Activated naive CD8-positive, alpha-beta T cell treated with anti-CD3 and anti-CD28 coated beads, Interleukin-2, amount 50 U/mL, for 16 hours (primary cell): Measurements from ENCODE around the gene UNC13C.
"Not testable (repeated sequence)": the region's sequence is repeated elsewhere in the genome, so short reads cannot be mapped to it uniquely, and the experiment has no call there.

Source experiments
- DNase-seq: peaks from one replicate; pipeline ENCODE4 v3.0.0-alpha.2; 2020; ENCODE audit warnings: low read depth, low spot score

UNC13C gene

DNA sequence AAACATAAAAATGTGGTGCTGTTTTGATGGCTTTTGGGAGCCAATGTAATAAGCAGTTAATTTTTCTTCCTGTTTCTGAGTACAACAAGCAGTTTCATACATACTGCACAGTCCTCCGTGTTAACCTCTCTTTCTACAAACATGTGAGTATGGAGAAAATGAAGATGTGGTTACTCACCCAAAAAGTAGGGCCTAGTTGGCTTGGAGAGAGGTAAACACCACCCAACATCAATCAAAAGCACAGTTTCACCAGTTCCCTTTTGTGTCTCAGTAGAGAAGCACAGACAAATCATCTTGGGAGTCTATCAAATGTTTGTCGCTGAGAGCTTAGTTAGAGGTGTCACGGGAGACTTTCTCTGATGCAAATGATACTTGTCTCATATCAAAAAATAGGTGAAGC lies 320.2 kb downstream of the UNC13C start:
- no peak for DNase-seq

DNA sequence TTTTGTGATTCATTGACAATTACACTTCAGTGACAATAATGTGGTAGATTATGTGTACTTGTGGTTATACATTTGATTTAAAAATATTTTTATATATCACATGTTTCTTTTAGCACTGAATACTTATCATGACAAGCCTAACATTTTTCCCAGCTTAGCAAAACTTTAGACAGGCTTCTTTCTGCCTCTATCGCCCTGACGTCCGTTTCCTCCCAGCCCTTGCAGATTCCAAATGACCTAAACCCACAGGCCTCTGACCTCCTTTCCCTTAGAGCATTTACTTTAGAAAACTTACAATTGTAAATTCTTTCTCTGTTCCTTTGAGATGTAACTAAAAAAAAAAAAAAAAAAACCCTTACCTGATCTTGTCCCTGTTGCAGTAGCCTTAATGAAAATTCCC lies 326.1 kb downstream of the UNC13C start:
- DNase-seq, result no peak

DNA sequence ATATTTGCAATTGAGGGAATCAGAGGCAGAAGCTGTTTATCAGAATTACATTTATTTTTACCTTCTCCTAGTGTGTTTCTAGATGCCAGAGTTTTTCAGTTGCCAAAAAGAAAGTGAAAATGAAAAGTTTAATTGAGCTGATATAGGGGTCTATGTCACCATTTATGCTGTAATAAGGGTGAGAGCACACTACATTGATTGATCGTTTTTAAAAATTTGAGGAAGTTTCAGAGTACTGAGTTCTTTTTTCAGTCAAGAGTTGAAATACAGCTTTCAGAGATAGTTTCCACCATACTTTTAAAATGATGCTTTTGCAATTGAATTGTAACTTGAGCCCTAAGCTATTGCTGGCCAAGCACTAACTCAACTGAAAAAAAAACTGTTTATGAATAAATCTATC lies 326.9 kb downstream of the UNC13C start:
- DNase-seq, result no peak

DNA sequence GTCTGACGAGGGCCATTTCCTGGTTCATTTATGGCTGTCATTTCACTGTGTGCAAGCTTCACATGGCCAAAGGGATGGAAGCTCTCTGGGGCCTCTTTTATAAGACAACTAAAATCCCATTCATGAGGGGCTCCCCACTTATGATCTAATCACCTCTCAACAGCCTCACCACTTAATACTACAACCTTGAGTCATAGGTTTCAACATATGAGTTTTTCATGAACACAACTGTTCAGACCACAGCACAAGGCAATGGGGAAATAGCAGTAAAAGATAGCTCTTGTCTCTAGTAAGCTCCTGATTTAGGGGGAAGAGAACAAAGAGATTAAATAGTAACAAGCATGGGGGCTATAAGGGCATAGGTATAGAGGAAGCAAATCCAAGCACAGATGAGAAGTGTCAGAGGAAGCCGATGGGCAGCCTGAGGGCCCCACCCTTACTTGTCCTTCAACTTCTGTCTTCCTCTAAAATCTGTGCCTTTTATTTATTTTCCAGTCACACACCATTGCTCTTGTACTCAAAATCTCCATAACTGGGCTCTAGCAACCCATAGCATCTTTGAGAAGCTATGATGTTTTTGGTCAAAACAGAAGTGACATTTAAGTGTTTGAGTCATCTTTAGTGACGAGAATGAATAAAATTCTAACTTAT lies 329.1 kb downstream of the UNC13C start:
- DNase-seq, result no peak

DNA sequence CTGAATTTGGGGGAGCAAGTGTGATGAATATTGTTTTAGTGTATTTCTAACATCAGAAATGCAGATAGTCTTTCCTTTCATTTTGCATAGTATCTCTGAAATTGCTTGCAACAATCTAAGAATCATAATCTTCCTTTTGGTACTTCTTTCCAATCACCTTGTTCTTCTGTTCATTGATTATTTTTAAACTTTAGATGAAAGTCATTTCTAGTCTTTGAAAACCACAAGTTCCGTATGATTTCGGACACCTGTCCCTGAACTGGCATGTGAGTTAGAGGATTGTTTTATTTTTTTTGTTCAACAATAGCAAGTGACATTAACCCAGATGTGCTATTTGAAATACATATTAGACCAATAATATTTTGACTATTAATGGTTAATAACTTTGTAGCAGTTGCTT lies 329.7 kb downstream of the UNC13C start:
- DNase-seq, result no peak

DNA sequence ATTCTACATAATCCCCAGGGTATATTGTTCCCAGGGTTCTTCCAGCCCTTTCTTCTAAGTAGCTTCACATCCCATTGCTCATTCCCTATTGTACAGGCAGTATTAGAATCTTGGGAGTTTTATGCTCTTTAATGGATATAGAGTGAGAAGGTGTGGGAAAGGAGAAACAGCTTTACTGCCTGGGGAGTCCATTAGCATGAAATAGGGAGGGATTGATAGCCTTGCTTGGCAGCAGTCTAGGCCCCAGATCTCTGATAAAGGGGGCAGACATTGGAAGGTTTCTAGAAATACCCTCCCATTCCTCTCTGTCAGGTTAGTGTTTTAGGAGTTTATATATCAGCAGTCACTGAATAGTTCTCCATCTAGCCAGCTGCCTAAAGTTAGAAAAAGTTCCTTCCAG lies 334.3 kb downstream of the UNC13C start:
- no peak for DNase-seq

DNA sequence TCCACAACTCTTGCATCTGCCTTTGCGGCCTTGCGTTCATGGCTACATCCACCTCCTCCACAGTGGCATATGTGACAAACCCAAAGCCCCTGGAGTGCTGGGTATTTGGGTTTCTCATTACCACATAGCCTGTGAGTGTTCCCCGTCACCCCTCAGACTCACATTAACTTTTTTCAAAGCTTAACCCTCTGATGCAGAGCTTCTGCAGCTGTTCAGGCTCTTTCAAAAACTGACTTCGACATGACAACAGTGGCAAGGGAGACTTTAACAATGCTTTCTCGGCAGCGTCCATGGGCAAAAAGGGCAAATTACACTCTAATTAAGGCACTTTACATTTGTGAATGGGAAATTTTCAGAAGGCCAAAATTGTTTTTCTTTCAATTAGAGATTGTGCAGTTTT lies 343.2 kb downstream of the UNC13C start:
- no peak for DNase-seq

DNA sequence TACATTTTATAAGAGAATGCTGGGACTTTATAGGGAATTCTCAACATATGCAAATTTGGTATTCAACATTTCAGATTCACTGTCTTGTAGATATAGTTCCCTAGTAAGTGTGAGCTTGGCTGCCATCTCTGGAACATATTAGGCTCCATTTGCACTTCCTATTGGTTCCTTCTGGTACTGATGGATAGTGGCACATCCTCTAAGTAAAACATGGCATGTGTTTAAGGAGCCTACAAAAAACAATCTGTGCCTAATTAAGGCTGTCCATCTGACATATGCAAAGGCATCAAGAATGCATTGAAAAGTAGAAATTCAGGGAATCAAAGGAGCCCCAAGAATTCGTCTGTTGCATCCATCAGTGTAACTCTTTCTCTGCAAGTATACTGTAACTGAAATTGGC lies 344.1 kb downstream of the UNC13C start:
- no peak for DNase-seq

DNA sequence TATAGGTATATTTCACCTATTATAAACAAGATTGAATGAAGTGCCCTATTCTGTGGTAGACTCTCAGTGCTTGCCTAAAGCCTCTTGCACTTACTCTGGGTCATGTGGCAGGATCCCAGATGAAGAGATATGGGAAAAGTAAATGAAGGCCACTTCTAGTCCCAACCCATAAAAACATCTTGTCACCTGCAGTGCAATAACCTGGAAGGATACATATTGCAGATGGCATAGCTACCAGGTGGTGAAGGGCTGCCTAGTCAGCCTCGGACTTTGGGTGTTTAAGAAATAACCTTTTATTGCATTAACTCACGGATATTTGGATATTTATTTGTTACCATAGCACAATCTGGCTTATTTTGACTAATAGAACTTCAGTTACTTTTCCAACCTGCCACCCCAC lies 367.1 kb downstream of the UNC13C start:
- no peak for DNase-seq

DNA sequence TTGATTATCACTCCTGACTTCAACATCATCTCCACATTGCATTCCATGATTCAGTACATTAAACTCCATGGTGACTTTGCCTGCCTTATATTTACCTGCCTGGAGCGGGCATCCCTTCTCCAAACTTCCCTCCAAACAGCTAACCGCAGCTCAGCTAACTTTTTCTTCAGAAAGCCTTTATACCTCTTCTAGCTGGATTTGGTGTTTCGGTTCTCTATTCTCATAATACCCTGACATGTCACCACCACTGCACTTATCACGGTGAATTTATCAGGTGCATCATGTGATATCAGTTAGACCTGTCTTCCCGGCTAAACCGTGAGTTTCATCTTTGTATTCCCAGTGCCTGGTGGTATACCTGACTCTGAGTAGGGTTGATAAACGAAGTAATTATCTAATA lies 367.6 kb downstream of the UNC13C start:
- DNase-seq, result no peak

DNA sequence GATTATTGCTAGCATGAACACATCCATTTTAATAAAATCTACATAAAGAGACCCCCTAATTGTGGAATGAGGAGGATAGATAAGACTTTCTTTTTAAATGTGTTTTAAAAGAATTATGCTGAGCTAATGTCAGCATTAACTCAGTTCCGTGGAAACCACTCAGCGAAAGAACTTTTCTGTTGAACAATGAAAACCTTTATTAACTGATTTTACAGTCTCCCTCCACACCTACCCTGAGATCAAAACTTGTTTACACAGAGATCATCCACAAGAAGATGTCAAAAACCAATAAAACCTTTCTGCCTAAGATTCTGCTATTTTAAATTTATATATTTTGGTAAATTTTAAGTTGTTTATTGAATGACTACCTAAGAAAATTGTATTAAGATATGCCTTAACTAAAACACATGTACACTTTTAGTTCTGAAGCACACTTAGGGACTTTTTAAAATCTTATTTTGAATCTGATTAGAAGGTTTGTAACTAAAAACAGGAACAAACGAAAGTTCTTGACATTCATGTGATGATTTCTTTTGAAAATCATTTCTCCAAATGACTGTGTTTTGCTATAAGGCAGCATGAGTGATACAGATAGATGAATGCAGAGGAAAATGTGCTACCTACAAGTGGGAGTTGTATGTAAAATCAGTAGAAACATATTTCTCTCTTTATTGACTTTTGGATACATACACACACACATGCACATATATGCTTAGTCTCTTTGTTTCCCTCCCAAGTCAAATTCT lies 369.0 kb downstream of the UNC13C start:
- DNase-seq, result no peak

DNA sequence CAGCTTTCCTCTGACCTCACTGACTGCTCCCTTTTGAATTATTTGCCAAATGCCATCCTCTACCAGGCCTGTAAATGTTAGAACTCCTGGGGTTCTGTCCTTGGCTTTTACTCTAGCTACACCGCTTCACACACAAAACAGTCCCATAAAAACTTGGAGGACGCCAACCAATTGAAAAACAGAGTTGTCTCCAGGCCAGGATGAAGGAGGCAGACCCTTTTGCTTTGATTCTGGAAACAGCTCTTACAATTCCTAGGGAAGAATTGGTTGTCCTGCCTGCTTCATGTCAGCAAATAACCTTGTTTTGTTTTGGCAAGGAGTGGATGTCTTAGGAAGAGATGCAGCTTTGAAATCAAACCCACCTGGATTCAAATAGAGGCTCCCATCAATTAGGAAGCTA lies 375.5 kb downstream of the UNC13C start:
- DNase-seq, result no peak

DNA sequence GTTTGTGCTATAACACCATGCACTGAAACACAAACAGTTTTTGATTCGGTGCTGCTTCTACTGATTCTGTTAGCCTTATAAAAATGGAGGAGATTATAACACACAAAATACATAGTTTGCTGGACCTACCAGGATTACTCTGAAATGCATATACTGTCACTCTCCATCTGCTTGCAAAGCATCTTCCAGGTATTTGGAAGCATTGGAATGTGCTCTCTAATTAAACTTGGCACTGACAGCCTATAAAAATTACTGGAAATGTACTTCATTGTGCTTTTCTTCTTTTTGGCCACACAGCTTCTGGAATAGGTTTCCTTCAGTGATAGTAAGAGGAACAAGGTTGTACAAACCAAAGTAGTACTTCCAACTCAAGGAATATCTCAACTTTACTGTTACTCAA lies 376.1 kb downstream of the UNC13C start:
- no peak for DNase-seq

DNA sequence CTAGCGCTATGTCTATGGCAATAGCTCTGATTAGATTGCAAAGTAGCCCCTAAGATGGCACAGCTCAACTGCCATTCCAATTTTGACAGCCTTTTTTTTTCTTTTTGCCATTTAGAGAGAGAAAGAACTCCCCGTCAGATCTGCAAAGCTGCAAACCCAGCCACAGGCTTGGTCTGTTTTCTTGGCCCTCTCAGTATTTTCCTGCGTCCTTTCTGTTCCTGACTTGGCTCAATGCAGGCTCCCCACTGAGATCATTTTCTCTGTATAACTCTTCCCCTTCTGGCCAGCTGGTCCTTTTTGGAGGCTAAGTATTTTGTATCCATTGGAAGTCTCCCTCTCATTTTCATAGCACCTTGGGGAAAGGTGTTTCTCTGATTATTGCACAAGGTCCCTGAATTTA lies 386.7 kb downstream of the UNC13C start:
- no peak for DNase-seq

DNA sequence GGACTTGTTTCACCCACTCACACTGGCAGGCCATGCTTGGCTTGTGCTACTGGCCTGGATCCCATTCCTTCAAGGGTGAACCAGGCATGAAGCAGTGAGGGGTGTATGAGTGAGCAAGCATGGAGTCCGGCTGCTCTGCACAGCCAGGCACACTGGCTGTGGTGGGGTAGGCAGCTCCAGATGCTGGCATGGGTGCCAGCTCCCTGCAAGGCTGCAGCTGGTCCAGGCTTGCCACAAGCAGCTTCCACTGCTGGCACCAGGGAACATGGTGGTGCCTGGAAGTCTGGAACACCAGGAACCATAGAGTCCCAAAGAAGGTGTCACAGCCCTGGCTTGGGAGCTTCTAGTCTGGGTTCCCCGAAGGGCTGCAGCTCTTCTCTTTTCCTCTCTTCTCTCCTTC lies 395.1 kb downstream of the UNC13C start:
- DNase-seq, result no peak

DNA sequence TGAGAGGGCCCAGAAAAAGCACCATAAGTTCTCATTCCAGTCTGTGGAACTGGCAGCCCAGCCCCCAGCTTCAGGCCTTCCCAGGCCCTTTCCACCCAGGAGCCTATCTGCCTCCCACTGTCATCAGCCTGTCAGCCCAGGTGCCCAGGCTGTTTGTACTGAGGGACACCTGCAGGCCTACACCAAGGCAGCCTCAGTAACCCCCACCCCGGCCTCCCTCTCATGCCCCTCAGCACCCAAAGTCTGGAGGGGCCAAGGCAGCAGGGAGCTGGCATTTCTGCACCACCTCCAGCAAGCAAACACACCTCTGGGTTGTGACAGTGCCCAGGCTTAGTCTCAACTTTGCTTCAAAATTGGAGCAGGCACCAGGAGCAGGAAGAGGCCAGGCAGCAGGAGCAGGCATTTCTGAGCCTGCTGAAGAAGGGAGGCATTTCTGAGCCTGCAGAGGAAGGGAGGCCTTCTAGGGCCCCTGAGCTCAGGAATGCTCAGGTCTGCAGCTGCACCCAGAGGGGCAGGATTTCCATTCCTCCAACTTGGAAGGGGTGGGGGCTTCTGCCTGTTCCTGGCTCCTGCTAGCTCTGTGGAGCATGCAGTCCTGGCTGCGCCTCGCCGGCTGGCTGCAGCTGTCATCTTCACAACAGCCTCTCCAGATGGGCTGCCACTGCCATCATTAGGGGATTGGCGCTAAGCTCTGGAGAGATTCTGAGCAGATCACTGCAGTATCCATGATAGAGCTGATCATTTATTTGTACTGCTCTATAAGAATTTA lies 396.1 kb downstream of the UNC13C start:
- DNase-seq, result no peak

DNA sequence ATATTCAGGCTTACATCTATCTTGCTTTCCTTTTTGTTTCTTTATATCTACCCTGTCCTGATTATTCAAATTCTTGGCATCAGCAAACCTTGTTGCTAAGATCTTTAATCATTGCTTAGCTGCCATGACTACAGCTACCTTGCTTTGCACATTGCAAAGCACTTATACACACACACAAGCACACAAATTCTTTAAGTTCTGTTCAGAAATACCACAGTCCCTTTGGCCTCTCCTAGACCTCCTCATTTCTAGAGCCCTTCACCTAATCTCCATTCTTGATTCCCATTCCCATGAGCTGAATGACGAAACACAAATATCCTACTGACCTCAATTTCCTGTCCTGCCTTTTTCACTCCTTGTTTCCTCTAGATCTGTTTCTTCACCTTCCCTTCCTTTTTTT lies 409.6 kb downstream of the UNC13C start:
- DNase-seq, result no peak

DNA sequence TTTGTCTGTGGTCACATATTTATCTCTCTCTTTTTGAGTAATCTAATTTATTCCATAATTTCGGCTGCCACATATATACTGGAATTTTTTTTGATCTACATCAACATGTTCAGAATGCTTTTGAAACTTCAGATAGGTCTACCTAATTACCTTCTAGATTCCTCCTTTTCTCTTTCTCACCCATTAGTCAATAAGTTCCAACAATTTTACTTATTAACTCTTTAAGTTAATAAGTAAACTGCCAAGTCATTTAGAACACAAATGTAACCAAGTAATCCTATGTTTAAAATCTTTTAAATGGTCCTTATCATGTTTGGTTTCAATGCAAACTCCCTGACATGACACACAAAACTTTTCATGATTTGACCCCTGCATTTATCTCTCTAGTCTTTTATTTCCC lies 410.5 kb downstream of the UNC13C start:
- DNase-seq, result no peak

DNA sequence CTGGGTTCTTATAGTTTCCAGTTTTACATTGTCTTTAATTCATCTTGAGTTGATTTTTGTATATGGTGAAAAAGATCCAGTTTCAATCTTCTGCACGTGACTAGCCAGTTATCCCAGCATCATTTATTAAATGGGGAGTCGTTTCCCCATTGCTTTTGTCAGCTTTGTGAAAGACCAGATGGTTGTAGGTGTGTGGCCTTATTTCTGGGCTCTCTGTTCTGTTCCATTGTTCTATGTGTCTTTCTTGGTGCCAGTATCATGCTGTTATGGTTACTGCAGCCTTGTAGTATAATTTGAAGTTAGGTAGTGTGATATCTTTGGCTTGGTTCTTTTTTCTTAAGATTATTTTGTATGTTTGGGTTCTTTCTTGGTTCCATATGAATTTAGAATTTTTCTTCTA lies 432.2 kb downstream of the UNC13C start:
- no peak for DNase-seq

DNA sequence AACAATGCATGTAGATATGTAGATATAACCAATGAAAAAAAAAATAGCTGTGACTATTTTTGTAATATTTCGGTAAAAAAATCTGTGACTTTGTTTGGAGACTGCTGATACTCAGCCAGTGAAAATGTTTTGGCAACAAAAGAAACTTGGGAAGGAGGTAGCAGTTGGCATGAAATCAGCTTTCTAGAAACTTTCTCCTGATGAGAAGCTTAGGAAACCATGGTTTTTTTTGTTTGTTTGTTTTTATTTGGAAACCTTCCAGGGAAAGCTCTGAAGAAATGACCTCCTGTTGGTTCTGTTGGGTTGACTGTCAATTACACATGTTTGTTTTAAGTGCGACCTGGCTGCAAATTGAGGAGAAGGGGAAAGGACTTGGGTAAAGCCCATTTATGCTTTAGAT lies 445.9 kb downstream of the UNC13C start:
- no peak for DNase-seq

DNA sequence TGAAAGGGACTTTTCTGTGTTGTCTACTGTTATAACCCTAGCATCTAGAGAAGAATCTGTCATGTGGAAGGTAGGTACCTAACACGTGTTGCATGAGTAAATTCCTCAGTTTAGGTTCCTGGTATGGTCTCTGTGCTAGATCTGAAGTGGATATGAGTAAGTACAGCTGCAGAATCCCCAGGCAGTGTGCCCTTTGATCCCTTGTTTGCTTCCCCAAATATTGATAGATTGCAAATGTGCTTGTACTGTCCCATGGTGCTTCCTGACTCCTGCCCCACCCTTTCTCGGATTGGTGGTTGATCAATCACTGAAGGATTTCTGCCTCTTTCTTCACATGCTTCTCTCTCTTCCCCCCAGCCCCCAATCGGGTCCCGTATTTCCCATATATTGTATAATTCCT lies 450.4 kb downstream of the UNC13C start:
- no peak for DNase-seq

DNA sequence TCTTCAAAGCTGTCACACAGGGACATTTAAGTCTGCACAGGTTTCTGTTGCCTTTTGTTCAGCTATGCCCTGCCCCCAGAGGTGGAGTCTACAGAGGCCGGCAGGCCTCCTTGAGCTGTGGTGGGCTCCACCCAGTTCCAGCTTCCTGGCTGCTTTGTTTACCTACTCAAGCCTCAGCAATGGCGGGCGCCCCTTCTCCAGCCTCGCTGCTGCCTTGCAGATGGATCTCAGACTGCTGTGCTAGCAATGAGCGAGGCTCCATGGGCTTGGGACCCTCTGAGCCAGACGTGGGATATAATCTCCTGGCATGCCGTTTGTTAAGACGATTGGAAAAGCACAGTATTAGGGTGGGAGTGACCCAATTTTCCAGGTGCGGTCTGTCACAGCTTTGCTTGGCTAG lies 472.0 kb downstream of the UNC13C start:
- DNase-seq, result not testable (repeated sequence)

DNA sequence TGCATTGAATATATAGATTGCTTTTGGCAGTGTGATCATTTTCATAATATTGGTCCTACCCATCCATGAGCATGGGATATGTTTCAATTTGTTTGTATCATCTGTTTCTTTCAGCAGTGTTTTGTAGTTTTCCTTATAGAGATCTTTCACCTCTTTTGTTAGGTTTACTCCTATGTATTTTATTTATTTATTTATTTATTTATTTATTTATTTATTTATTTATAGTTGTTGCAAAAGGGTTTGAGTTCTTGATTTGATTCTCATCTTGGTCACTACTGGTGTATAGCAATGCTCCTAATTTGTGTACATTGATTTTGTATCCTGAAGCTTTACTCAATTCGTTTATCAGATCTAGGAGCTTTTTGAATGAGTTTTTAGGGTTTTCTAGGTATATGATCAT lies 478.2 kb downstream of the UNC13C start:
- no peak for DNase-seq
